ENCODE data around the gene PRKAG2.

DNA sequence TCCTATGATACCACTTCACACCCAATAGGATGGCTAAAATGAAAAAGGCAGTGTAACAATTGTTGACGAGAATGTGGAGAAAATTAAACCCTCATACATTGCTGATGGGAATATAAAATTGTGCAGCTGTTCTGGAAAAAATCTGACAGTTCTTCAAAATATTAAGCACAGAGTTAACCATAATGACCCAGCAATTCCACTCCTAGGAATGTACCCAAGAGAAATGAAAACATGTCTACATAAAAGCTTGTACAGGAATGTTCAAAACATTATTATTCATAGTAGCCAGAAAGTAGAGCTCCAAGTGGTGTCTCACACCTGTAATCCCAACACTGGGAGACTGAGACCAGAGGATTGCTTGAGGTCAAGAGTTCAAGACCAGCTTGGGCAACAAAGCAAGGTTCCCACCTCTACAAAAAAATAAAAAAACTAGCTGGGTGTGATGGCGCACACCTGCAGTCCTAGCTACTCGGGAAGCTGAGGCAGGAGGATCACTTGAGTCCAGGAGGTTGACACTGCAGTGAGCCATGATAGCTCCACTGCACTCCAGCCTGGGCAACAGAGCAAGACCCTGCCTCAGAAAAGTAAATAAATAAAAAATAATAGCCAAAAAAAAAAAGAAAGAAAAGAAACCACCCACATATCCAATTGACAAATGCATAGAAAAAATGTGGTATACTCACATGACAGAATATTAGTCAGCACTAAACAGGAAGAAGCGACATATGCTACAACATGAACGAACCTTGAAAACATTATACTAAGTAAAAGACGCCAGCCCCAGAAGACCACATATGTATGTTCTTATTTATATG is 362.2 kb downstream of the PRKAG2 start:
- TF ChIP-seq, protein P1, sequence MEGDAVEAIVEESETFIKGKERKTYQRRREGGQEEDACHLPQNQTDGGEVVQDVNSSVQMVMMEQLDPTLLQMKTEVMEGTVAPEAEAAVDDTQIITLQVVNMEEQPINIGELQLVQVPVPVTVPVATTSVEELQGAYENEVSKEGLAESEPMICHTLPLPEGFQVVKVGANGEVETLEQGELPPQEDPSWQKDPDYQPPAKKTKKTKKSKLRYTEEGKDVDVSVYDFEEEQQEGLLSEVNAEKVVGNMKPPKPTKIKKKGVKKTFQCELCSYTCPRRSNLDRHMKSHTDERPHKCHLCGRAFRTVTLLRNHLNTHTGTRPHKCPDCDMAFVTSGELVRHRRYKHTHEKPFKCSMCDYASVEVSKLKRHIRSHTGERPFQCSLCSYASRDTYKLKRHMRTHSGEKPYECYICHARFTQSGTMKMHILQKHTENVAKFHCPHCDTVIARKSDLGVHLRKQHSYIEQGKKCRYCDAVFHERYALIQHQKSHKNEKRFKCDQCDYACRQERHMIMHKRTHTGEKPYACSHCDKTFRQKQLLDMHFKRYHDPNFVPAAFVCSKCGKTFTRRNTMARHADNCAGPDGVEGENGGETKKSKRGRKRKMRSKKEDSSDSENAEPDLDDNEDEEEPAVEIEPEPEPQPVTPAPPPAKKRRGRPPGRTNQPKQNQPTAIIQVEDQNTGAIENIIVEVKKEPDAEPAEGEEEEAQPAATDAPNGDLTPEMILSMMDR (IDR thresholded peaks at IDR 0.05; ENCODE audit: low read length): no peak
- no peak for TF ChIP-seq EZH2 (IDR thresholded peaks at IDR 0.05; ENCODE audit: borderline replicate concordance, low read length)

Measured in OCI-LY1 (cell line).